ENCODE results near the gene CCDC27.

CCDC27 gene

DNA sequence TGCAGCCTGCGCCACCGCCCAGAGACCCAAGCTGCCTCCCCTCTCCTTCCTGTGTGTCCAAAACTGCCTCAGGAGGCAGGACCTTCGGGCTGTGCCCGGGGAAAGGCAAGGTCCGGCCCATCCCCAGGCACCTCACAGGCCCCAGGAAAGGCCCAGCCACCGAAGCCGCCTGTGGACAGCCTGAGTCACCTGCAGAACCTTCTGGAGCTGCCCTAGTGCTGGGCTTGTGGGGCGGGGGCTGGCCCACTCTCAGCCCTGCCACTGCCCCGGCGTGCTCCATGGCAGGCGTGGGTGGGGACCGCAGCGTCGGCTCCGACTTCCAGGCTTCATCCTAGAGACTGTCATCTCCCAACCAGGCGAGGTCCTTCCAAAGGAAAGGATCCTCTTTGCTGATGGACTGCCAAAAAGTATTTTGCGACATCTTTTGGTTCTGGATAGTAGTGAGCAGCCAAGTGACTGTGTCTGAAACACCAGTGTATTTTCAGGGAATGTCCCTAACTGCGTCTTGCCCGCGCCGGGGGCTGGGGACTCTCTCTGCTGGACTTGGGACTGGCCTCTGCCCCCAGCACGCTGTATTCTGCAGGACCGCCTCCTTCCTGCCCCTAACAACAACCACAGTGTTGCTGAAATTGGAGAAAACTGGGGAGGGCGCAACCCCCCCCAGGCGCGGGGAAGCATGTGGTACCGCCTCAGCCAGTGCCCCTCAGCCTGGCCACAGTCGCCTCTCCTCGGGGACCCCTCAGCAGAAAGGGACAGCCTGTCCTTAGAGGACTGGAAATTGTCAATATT is 19.0 kb upstream of the CCDC27 start:
- TF ChIP-seq YY1 (IDR thresholded peaks at IDR 0.05; ENCODE audit: insufficient read depth, insufficient read length) (no peak), SUZ12 (IDR thresholded peaks at IDR 0.05; ENCODE audit: extremely low read depth, insufficient read depth, insufficient read length) (no peak)
- Histone ChIP-seq H3K36me3 (ENCODE audit: insufficient read depth, insufficient read length, low read length) (peaks cover 31% of the 10 kb centered on the region), H3K27me3 (ENCODE audit: insufficient read depth, insufficient read length) (no peaks in the 10 kb centered on the region), H3K9ac (ENCODE audit: insufficient read length, low read depth) (no peak overlapping the region), H3K9me3 (ENCODE audit: insufficient read depth, low read length) (no peaks in the 10 kb centered on the region), H3K4me3 (ENCODE audit: insufficient read length, low read depth) (no peak overlapping the region), H3K4me1 (ENCODE audit: insufficient read depth, insufficient read length) (peaks cover 10% of the 10 kb centered on the region)
- DNase-seq (ENCODE audit: low read depth, low spot score): no peak

DNA sequence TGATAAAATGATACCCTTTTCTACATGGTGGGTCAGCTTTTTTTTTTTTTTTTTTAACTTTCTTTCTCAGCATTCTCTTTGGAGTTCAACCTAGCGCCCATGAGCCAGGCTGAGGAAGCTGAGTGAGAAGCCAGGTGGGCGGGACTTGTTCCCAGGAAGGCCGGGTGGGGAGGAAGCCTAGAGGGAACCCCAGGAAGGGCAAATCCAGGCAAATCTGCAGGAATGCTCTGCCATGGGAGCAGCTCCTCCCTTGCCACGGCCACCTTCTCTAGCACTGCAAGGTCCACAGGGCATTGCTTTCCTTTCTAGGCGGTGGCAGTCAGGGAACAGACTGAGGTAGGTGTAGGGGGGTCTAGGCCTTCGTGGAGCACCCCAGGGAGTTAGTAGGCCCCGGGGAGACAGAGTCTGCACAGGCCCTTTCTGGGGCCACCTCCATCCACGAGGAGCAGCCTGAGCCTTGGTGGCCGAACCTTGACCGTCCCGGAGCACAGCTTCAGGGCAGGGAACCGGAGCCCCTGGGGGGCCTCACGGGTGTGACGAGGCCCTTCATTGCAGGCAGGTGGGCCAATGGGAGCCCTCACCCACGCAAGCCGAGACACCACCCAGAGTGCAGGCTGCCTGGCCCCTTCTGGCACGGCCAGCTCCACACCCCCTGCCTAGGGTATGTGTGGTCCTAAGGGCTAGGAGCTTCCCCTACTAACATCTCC is 18.2 kb upstream of the CCDC27 start:
- no peak for DNase-seq (ENCODE audit: low read depth, low spot score)
- no peak for TF ChIP-seq YY1 (IDR thresholded peaks at IDR 0.05; ENCODE audit: insufficient read depth, insufficient read length)
- Histone ChIP-seq H3K9ac (ENCODE audit: insufficient read length, low read depth) (no peak overlapping the region), H3K27me3 (ENCODE audit: insufficient read depth, insufficient read length) (no peaks in the 10 kb centered on the region), H3K4me1 (ENCODE audit: insufficient read depth, insufficient read length) (peaks cover 10% of the 10 kb centered on the region), H3K4me3 (ENCODE audit: insufficient read length, low read depth) (no peak overlapping the region), H3K9me3 (ENCODE audit: insufficient read depth, low read length) (no peaks in the 10 kb centered on the region), H3K36me3 (ENCODE audit: insufficient read depth, insufficient read length, low read length) (peaks cover 38% of the 10 kb centered on the region)

DNA sequence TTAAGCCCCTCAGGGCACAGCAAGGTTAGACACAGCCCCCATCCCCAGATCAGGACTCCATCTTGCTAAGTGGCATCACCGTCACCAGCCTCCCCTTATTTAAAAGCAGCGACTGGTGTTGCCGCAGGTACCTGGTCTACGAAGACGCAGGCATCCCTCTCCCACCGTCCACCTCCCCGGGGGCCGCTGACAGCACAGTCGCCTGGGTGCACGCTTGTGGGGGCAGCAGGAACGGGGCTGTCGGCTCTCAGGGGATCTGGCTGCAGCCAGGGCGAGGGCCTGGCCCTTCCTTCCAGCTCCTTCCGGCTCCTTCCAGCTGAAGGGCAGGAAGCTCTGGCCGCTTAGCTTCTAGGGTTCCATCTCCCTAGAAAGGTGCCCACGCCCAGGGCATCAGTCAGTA is 17.6 kb upstream of the CCDC27 start:
- Histone ChIP-seq H3K9ac (ENCODE audit: insufficient read length, low read depth) (no peak overlapping the region), H3K9me3 (ENCODE audit: insufficient read depth, low read length) (no peaks in the 10 kb centered on the region), H3K36me3 (ENCODE audit: insufficient read depth, insufficient read length, low read length) (peaks cover 42% of the 10 kb centered on the region), H3K4me3 (ENCODE audit: insufficient read length, low read depth) (no peak overlapping the region), H3K4me1 (ENCODE audit: insufficient read depth, insufficient read length) (peaks cover 10% of the 10 kb centered on the region), H3K27me3 (ENCODE audit: insufficient read depth, insufficient read length) (no peaks in the 10 kb centered on the region)
- DNase-seq (ENCODE audit: low read depth, low spot score): no peak
- no peak for TF ChIP-seq YY1 (IDR thresholded peaks at IDR 0.05; ENCODE audit: insufficient read depth, insufficient read length)
- no peak for TF ChIP-seq SUZ12 (IDR thresholded peaks at IDR 0.05; ENCODE audit: extremely low read depth, insufficient read depth, insufficient read length)
- no peak for TF ChIP-seq ZNF274 (IDR thresholded peaks at IDR 0.05; ENCODE audit: low read depth, low read length)

DNA sequence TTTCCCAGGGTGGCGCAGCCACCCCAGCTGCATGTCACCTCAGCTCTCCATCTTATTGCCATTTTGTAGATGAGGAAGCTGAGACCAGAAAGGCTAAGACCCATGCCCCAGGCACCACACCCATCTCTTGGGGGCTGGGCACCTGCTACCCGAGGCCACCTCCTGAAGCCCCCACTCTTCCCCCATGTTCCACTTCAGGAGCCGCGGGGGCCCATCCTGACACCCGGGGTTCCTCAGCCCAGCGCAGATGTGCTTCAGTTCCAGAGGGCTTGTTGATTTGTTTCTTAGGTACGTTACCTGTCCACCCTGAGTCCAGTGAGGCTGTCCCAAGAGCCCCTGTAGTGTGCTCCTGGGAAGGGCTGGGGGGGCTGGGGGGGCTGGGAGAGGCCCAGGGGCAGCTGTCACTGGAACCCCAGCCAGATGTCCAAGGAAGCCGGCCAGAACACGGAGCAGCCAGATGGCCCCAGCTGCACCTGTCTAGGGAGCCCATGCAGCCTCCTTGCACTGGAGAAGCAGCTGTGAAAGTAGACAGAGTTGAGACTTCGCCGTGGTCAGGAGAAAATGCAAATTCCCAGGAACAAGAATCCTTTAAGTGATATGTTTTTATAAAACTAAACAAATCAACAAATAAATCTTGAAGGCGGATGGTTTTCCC is 17.1 kb upstream of the CCDC27 start:
- H3K9ac ChIP-seq (ENCODE audit: insufficient read length, low read depth): no peak overlapping the region
- DNase-seq (ENCODE audit: low read depth, low spot score): no peak
- peaks cover 48% of the 10 kb centered on the region for H3K36me3 ChIP-seq (ENCODE audit: insufficient read depth, insufficient read length, low read length)
- H3K4me3 ChIP-seq (ENCODE audit: insufficient read length, low read depth): no peak overlapping the region
- TF ChIP-seq SUZ12 (IDR thresholded peaks at IDR 0.05; ENCODE audit: extremely low read depth, insufficient read depth, insufficient read length) (no peak), YY1 (IDR thresholded peaks at IDR 0.05; ENCODE audit: insufficient read depth, insufficient read length) (no peak), ZNF274 (IDR thresholded peaks at IDR 0.05; ENCODE audit: low read depth, low read length) (no peak)
- H3K27me3 ChIP-seq (ENCODE audit: insufficient read depth, insufficient read length): no peaks in the 10 kb centered on the region
- no peaks in the 10 kb centered on the region for H3K9me3 ChIP-seq (ENCODE audit: insufficient read depth, low read length)
- peaks cover 10% of the 10 kb centered on the region for H3K4me1 ChIP-seq (ENCODE audit: insufficient read depth, insufficient read length)

DNA sequence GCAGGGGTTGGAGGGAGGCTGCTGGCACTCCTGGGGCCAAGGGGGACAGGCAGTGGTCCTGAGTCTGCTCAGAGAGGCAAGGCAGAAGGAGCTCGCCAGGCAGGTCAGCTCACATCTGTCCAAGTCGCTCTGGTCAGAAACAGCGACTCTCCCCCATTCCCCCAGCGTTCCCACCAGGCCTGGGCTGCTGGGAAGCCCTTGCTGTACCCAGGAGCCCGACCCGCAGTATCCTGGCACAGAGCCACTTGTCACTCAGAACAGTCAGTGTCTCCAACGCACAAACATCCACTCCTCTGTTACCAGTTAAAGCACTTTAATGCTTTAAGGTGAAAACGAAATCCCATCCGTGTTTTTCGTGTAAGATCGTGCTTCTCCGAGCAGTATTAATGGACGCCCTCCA is 16.6 kb upstream of the CCDC27 start:
- DNase-seq (ENCODE audit: low read depth, low spot score): no peak
- H3K4me3 ChIP-seq (ENCODE audit: insufficient read length, low read depth): no peak overlapping the region
- no peak overlapping the region for H3K9ac ChIP-seq (ENCODE audit: insufficient read length, low read depth)
- H3K27me3 ChIP-seq (ENCODE audit: insufficient read depth, insufficient read length): no peaks in the 10 kb centered on the region
- H3K9me3 ChIP-seq (ENCODE audit: insufficient read depth, low read length): no peaks in the 10 kb centered on the region
- peaks cover 10% of the 10 kb centered on the region for H3K4me1 ChIP-seq (ENCODE audit: insufficient read depth, insufficient read length)
- TF ChIP-seq ZNF274 (IDR thresholded peaks at IDR 0.05; ENCODE audit: low read depth, low read length) (no peak), YY1 (IDR thresholded peaks at IDR 0.05; ENCODE audit: insufficient read depth, insufficient read length) (no peak), SUZ12 (IDR thresholded peaks at IDR 0.05; ENCODE audit: extremely low read depth, insufficient read depth, insufficient read length) (no peak)
- H3K36me3 ChIP-seq (ENCODE audit: insufficient read depth, insufficient read length, low read length): peaks cover 52% of the 10 kb centered on the region

DNA sequence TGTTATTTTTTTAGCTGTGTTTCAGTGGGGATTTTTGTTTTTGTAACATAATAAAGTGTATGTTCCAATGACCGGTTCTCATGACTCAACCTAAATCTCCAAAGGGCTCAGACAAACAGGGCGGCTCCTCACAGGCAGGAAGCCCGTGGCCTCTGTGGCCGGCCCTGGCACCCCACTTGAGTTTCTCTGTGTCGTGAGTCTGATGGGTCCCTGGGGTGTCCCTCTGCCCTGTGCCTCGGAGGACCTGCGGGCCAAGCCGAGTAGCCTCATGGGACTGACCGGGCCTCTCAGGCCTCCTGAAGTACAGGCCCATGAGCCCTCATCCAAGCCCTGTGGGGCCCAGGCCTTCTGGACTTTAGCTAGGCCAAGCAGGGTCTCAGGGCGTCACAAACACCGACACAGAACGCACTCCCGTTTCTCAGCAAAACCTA is 16.1 kb upstream of the CCDC27 start:
- Histone ChIP-seq H3K9me3 (ENCODE audit: insufficient read depth, low read length) (no peaks in the 10 kb centered on the region), H3K9ac (ENCODE audit: insufficient read length, low read depth) (no peak overlapping the region), H3K4me3 (ENCODE audit: insufficient read length, low read depth) (no peak overlapping the region), H3K27me3 (ENCODE audit: insufficient read depth, insufficient read length) (no peaks in the 10 kb centered on the region), H3K4me1 (ENCODE audit: insufficient read depth, insufficient read length) (peaks cover 8% of the 10 kb centered on the region), H3K36me3 (ENCODE audit: insufficient read depth, insufficient read length, low read length) (peaks cover 56% of the 10 kb centered on the region)
- no peak for DNase-seq (ENCODE audit: low read depth, low spot score)
- no peak for TF ChIP-seq SUZ12 (IDR thresholded peaks at IDR 0.05; ENCODE audit: extremely low read depth, insufficient read depth, insufficient read length)
- no peak for TF ChIP-seq YY1 (IDR thresholded peaks at IDR 0.05; ENCODE audit: insufficient read depth, insufficient read length)
- no peak for TF ChIP-seq ZNF274 (IDR thresholded peaks at IDR 0.05; ENCODE audit: low read depth, low read length)

DNA sequence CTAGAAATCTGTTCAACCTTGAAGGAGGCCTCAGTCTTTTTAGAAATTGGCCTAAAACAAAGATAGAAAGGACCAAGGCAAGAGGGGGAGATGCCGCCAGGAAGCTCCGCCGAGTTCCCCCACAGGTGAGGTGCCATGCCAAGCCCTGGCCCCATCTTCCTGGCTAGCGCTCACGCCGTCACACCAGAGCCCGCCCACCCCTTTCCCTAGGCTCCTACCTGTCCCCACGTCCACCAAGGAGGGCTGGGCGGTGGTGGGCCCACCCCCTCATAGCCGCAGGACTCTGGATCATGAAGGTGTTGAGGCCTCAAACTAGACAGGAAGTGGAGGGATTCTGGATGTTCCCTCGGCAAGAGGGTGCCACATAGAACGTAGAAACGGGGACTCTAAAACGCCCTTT is 15.5 kb upstream of the CCDC27 start:
- DNase-seq (ENCODE audit: low read depth, low spot score): no peak
- no peaks in the 10 kb centered on the region for H3K9me3 ChIP-seq (ENCODE audit: insufficient read depth, low read length)
- H3K9ac ChIP-seq (ENCODE audit: insufficient read length, low read depth): no peak overlapping the region
- TF ChIP-seq SUZ12 (IDR thresholded peaks at IDR 0.05; ENCODE audit: extremely low read depth, insufficient read depth, insufficient read length) (no peak), ZNF274 (IDR thresholded peaks at IDR 0.05; ENCODE audit: low read depth, low read length) (no peak), YY1 (IDR thresholded peaks at IDR 0.05; ENCODE audit: insufficient read depth, insufficient read length) (no peak)
- peaks cover 58% of the 10 kb centered on the region for H3K36me3 ChIP-seq (ENCODE audit: insufficient read depth, insufficient read length, low read length)
- peaks cover 8% of the 10 kb centered on the region for H3K4me1 ChIP-seq (ENCODE audit: insufficient read depth, insufficient read length)
- no peak overlapping the region for H3K4me3 ChIP-seq (ENCODE audit: insufficient read length, low read depth)
- no peaks in the 10 kb centered on the region for H3K27me3 ChIP-seq (ENCODE audit: insufficient read depth, insufficient read length)

All from NT2/D1 (cell line).